ENCODE measurements around the gene APC.

The APC gene

GRCh38 chr5:112892776-112893175, 155.1 kb downstream of the APC start:
- in situ Hi-C loops (cut with HindIII; ENCODE audit: low sequenced_read_pairs), result no loop called here

- in situ Hi-C loops (cut with HindIII; ENCODE audit: low sequenced_read_pairs), result loop anchor here (5.0 kb wide), 2 partner anchors 77 to 88 kb away; no protein-coding TSS in a partner anchor
Measured at GRCh38 chr5:112895682-112896081, 158.0 kb downstream of the APC start.

Measured in endothelial cell of hepatic sinusoid (primary cell).